Transverse colon (tissue), 4 donors: ENCODE results near the gene ATP6V0C.

Experiments
- EP300 ChIP-seq: sonication (generic); formaldehyde crosslinking; IDR thresholded peaks from one replicate; pipeline ENCODE4 v1.6.1; 2017; ENCODE audit warnings: antibody characterized with exemption, low read depth
- POLR2A ChIP-seq: fragments of 450-650 bp; IDR thresholded peaks from one replicate; pipeline ENCODE4 v1.6.1; 2016; ENCODE audit warnings: antibody characterized with exemption, mild to moderate bottlenecking, moderate library complexity
- POLR2AphosphoS5 ChIP-seq, 3 donors: sonication (generic); formaldehyde crosslinking; IDR thresholded peaks; one replicate each; pipeline ENCODE4 v1.6.1; 2016; ENCODE audit warnings: antibody characterized with exemption in 3 of 3
- TF ChIP-seq, protein P1 (sequence below), 5 experiments: fragments of 200-600 bp in 3 of 5; fragments of 450-650 bp in 2 of 5; sonication (generic) in 3 of 5; IDR thresholded peaks; 1 replicate in 2 of 5; 2 replicates in 3 of 5; pipeline ENCODE4 v1.5.1; 2016 to 2017; ENCODE audit warnings: antibody characterized with exemption in 5 of 5, inconsistent platforms in 3 of 5, mild to moderate bottlenecking in 2 of 5, moderate library complexity in 1 of 5

DNA sequence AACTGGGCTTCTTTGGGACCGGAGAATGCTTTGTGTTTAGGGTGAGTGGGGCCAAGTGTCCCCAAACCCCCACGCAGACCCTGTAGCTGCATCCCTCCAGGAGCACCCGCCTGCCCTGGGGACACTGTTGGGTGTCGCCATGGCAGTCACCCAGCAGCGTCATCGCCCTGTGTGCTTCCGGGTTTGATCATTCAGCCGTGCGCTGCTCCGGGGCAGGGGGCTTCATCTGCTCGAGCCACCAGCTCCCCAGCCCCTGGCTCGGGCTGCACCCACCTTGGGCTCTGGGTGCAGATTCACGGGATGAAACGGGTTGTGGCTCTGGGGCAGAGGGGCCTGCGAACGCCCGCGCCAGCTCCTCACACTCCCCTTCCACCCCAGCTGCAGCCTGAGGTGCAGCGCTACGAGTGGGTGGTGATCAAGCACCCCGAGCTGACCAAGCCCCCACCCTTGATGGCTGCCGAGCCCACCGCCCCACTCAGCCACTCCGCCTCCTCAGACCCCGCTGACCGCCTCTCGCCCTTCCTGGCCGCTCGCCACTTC, 13.8 kb upstream of the ATP6V0C start:
- no peak for TF ChIP-seq POLR2A
- TF ChIP-seq, protein P1, sequence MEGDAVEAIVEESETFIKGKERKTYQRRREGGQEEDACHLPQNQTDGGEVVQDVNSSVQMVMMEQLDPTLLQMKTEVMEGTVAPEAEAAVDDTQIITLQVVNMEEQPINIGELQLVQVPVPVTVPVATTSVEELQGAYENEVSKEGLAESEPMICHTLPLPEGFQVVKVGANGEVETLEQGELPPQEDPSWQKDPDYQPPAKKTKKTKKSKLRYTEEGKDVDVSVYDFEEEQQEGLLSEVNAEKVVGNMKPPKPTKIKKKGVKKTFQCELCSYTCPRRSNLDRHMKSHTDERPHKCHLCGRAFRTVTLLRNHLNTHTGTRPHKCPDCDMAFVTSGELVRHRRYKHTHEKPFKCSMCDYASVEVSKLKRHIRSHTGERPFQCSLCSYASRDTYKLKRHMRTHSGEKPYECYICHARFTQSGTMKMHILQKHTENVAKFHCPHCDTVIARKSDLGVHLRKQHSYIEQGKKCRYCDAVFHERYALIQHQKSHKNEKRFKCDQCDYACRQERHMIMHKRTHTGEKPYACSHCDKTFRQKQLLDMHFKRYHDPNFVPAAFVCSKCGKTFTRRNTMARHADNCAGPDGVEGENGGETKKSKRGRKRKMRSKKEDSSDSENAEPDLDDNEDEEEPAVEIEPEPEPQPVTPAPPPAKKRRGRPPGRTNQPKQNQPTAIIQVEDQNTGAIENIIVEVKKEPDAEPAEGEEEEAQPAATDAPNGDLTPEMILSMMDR (IDR thresholded peaks at IDR 0.05) = no peak
- no peak for TF ChIP-seq POLR2AphosphoS5 (IDR thresholded peaks at IDR 0.05)
- TF ChIP-seq EP300 = no peak
